Mucosa of rectum (tissue), 2 donors: ENCODE data around the gene MAGEH1.
"Not testable (repeated sequence)": the region's sequence is repeated elsewhere in the genome, so short reads cannot be mapped to it uniquely, and the experiment has no call there.

Source experiments
- H3K27ac ChIP-seq, 2 donors: one replicate each; pipeline ENCODE4 v1.7.0; 2013; ENCODE audit warnings: inconsistent platforms in 2 of 2, low read depth in 2 of 2, low read length in 2 of 2
- H3K27me3 ChIP-seq, 2 donors: one replicate each; pipeline ENCODE4 v1.7.0; 2013; ENCODE audit warnings: low read length in 2 of 2; ENCODE audit not compliant: control insufficient read depth in 2 of 2, insufficient read depth in 2 of 2
- H3K36me3 ChIP-seq, 2 donors: one replicate each; pipeline ENCODE4 v1.7.0; 2013; ENCODE audit warnings: low read length in 2 of 2; ENCODE audit not compliant: control insufficient read depth in 2 of 2, insufficient read depth in 2 of 2
- H3K4me1 ChIP-seq, 2 donors: one replicate each; pipeline ENCODE4 v1.7.0; 2013; ENCODE audit warnings: low read length in 2 of 2, mild to moderate bottlenecking in 1 of 2; ENCODE audit not compliant: control insufficient read depth in 2 of 2, insufficient read depth in 2 of 2
- H3K4me3 ChIP-seq, 2 donors: one replicate each; pipeline ENCODE4 v1.7.0; 2013; ENCODE audit warnings: low read length in 2 of 2
- H3K9ac ChIP-seq, 2 donors: one replicate each; pipeline ENCODE4 v1.7.0; 2013; ENCODE audit warnings: low read length in 2 of 2, low read depth in 1 of 2, mild to moderate bottlenecking in 1 of 2
- H3K9me3 ChIP-seq, 2 donors: one replicate each; pipeline ENCODE4 v1.7.0; 2013; ENCODE audit warnings: low read length in 2 of 2; ENCODE audit not compliant: control insufficient read depth in 2 of 2
- donor health status: healthy.
- donor health status: Normal muscosa, but diverticular disease.

Gene MAGEH1, protein sequence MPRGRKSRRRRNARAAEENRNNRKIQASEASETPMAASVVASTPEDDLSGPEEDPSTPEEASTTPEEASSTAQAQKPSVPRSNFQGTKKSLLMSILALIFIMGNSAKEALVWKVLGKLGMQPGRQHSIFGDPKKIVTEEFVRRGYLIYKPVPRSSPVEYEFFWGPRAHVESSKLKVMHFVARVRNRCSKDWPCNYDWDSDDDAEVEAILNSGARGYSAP

GRCh38 chrX:55451990-55452832, at the start of gene MAGEH1:
Gene MAGEH1, plus strand, starts transcription at chrX:55452127. Its CDS starts 248 bp downstream, at chrX:55452375.
- Histone ChIP-seq H3K9ac (peak within 1 kb of the TSS; percentile 54 to 57), H3K4me3 (peak within 1 kb of the TSS; percentile 61 to 86), H3K27me3 (peaks cover 0 to 2% of the 10 kb centered on the region in 2 donors), H3K4me1 (peaks cover 0 to 2% of the 10 kb centered on the region in 2 donors), H3K27ac (peak within 1 kb of the TSS; percentile 62 to 74), H3K36me3 (no peaks in the 10 kb centered on the region), H3K9me3 (no peaks in the 10 kb centered on the region)

GRCh38 chrX:55427079-55427478, 24.8 kb upstream of the MAGEH1 start:
- H3K36me3 ChIP-seq, H3K9me3 ChIP-seq, H3K27me3 ChIP-seq, H3K4me1 ChIP-seq, H3K27ac ChIP-seq, H3K4me3 ChIP-seq, H3K9ac ChIP-seq: not testable (repeated sequence)

- not testable (repeated sequence) for H3K4me3 ChIP-seq, H3K9ac ChIP-seq, H3K9me3 ChIP-seq, H3K4me1 ChIP-seq, H3K36me3 ChIP-seq, H3K27ac ChIP-seq, H3K27me3 ChIP-seq
Measured at GRCh38 chrX:55443468-55443867, 8.5 kb upstream of the MAGEH1 start.

GRCh38 chrX:55450259-55450658, 1.7 kb upstream of the MAGEH1 start:
- Histone ChIP-seq H3K4me1 (peaks cover 0 to 2% of the 10 kb centered on the region in 2 donors), H3K9me3 (no peaks in the 10 kb centered on the region), H3K4me3 (no peak overlapping the region), H3K27ac (no peak overlapping the region), H3K27me3 (peaks cover 0 to 2% of the 10 kb centered on the region in 2 donors), H3K9ac (no peak overlapping the region), H3K36me3 (no peaks in the 10 kb centered on the region)

GRCh38 chrX:55451141-55451540, 786 bp upstream of the MAGEH1 start:
- H3K27ac ChIP-seq, result peak overlapping the region in 1 of 2 donors; percentile 74
- H3K4me3 ChIP-seq, result peak overlapping the region in 1 of 2 donors; percentile 86
- H3K4me1 ChIP-seq, result peaks cover 0 to 2% of the 10 kb centered on the region in 2 donors
- no peaks in the 10 kb centered on the region for H3K36me3 ChIP-seq
- peaks cover 0 to 2% of the 10 kb centered on the region in 2 donors for H3K27me3 ChIP-seq
- no peak overlapping the region for H3K9ac ChIP-seq
- no peaks in the 10 kb centered on the region for H3K9me3 ChIP-seq

GRCh38 chrX:55451626-55451989, 319 bp upstream of the MAGEH1 start:
- H3K4me1 ChIP-seq, result peaks cover 0 to 2% of the 10 kb centered on the region in 2 donors

DNA sequence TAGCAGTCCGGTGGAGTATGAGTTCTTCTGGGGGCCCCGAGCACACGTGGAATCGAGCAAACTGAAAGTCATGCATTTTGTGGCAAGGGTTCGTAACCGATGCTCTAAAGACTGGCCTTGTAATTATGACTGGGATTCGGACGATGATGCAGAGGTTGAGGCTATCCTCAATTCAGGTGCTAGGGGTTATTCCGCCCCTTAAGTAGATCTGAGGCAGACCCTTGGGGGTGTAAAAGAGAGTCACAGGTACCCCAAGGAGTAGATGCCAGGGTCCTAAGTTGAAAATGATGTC, 852 bp downstream of the MAGEH1 start:
- Histone ChIP-seq H3K9me3 (no peaks in the 10 kb centered on the region), H3K36me3 (no peaks in the 10 kb centered on the region), H3K4me1 (peaks cover 0 to 2% of the 10 kb centered on the region in 2 donors), H3K9ac (peak overlapping the region; percentile 54 to 57), H3K27ac (peak overlapping the region; percentile 62 to 74), H3K4me3 (peak overlapping the region; percentile 61 to 86), H3K27me3 (peaks cover 0 to 2% of the 10 kb centered on the region in 2 donors)

More at GRCh38 chrX:55451626-55451989, 319 bp upstream of the MAGEH1 start:
- Histone ChIP-seq H3K27me3 (peaks cover 0 to 2% of the 10 kb centered on the region in 2 donors), H3K36me3 (no peaks in the 10 kb centered on the region), H3K9ac (peak overlapping the region in 1 of 2 donors; percentile 36), H3K27ac (peak overlapping the region; percentile 62 to 74), H3K4me3 (peak overlapping the region; percentile 61 to 86), H3K9me3 (no peaks in the 10 kb centered on the region)

GRCh38 chrX:55455708-55456107, 3.8 kb downstream of the MAGEH1 start:
- not testable (repeated sequence) for H3K36me3 ChIP-seq, H3K4me1 ChIP-seq, H3K9ac ChIP-seq, H3K4me3 ChIP-seq, H3K9me3 ChIP-seq, H3K27me3 ChIP-seq, H3K27ac ChIP-seq

GRCh38 chrX:55459426-55459825, 7.5 kb downstream of the MAGEH1 start:
- not testable (repeated sequence) for H3K27ac ChIP-seq, H3K9me3 ChIP-seq, H3K4me3 ChIP-seq, H3K9ac ChIP-seq, H3K27me3 ChIP-seq, H3K4me1 ChIP-seq, H3K36me3 ChIP-seq

GRCh38 chrX:55459926-55460325, 8.0 kb downstream of the MAGEH1 start:
- H3K27me3 ChIP-seq, H3K4me1 ChIP-seq, H3K27ac ChIP-seq, H3K9me3 ChIP-seq, H3K9ac ChIP-seq, H3K36me3 ChIP-seq, H3K4me3 ChIP-seq: not testable (repeated sequence)
